Endothelial cell (in vitro differentiated cells): ENCODE data around the gene ROCK2. TPM values are rescaled to one million over a fixed set of nuclear protein-coding genes. Genes with fewer than 3 reads are reported as not detected.

Source experiments
- DNase-seq: peaks from one replicate; pipeline ENCODE4 v3.0.0; 2021; ENCODE audit warnings: low spot score
- H3K27ac Mint-ChIP-seq: one replicate; pipeline ENCODE4 v1.8.0; 2021; ENCODE audit warnings: mixed read lengths, inconsistent platforms; ENCODE audit not compliant: unreplicated experiment
- H3K27me3 Mint-ChIP-seq: one replicate; pipeline ENCODE4 v1.8.0; 2021; ENCODE audit warnings: mild to moderate bottlenecking, moderate library complexity, mixed read lengths, inconsistent platforms; ENCODE audit not compliant: unreplicated experiment
- H3K36me3 Mint-ChIP-seq: one replicate; pipeline ENCODE4 v1.8.0; 2021; ENCODE audit warnings: mild to moderate bottlenecking, low read depth, mixed read lengths, inconsistent platforms; ENCODE audit not compliant: unreplicated experiment
- H3K4me1 Mint-ChIP-seq: one replicate; pipeline ENCODE4 v1.8.0; 2021; ENCODE audit warnings: mild to moderate bottlenecking, mixed read lengths, inconsistent platforms; ENCODE audit not compliant: unreplicated experiment
- H3K4me3 Mint-ChIP-seq: one replicate; pipeline ENCODE4 v1.8.0; 2021; ENCODE audit warnings: mild to moderate bottlenecking, mixed read lengths, inconsistent platforms; ENCODE audit not compliant: unreplicated experiment
- H3K9me3 Mint-ChIP-seq: one replicate; pipeline ENCODE4 v1.8.0; 2021; ENCODE audit warnings: mixed read lengths, inconsistent platforms; ENCODE audit not compliant: unreplicated experiment
- CTCF ChIP-seq: fragments of 200-600 bp; sonication (generic); IDR thresholded peaks from one replicate; pipeline ENCODE4 v1.5.0; 2021; ENCODE audit warnings: antibody characterized with exemption; ENCODE audit not compliant: unreplicated experiment
- total RNA-seq: library from RNA; stranded (reverse); fragmentation: NEBNext Ultra II Directional; extraction: Animal tissue kit (Norgen Biotek cat#: 25700); gene quantifications from one replicate; pipeline ENCODE4 v1.2.1, GENCODE V29; 2021; ENCODE audit not compliant: unreplicated experiment

The ROCK2 gene
- total RNA-seq, 1 donor from 2014 or later: 52.8 TPM

- no peak overlapping the region for H3K4me3 Mint-ChIP-seq
Measured at GRCh38 chr2:11312770-11313471, 31.5 kb downstream of the ROCK2 start.

GRCh38 chr2:11311543-11311942 lies 32.9 kb downstream of the ROCK2 start:
- Mint-ChIP-seq H3K4me3 (no peak overlapping the region), H3K27me3 (peaks cover 3% of the 10 kb centered on the region), H3K36me3 (no peaks in the 10 kb centered on the region), H3K9me3 (no peaks in the 10 kb centered on the region), H3K4me1 (peaks cover 20% of the 10 kb centered on the region), H3K27ac (no peak overlapping the region)
- no peak for DNase-seq
- no peak for TF ChIP-seq CTCF

More at GRCh38 chr2:11312770-11313471, 31.5 kb downstream of the ROCK2 start:
- peaks cover 1% of the 10 kb centered on the region for H3K27me3 Mint-ChIP-seq
- H3K36me3 Mint-ChIP-seq: no peaks in the 10 kb centered on the region
- H3K27ac Mint-ChIP-seq: no peak overlapping the region
- H3K4me1 Mint-ChIP-seq: peaks cover 22% of the 10 kb centered on the region
- TF ChIP-seq CTCF: no peak
- no peaks in the 10 kb centered on the region for H3K9me3 Mint-ChIP-seq
- no peak for DNase-seq

GRCh38 chr2:11310212-11310611 lies 34.2 kb downstream of the ROCK2 start:
- Mint-ChIP-seq H3K9me3 (no peaks in the 10 kb centered on the region), H3K4me3 (no peak overlapping the region), H3K36me3 (no peaks in the 10 kb centered on the region), H3K4me1 (peaks cover 23% of the 10 kb centered on the region), H3K27me3 (peaks cover 3% of the 10 kb centered on the region), H3K27ac (no peak overlapping the region)
- DNase-seq: no peak
- TF ChIP-seq CTCF: no peak

- Mint-ChIP-seq H3K9me3 (no peaks in the 10 kb centered on the region), H3K4me3 (no peak overlapping the region), H3K4me1 (peaks cover 23% of the 10 kb centered on the region), H3K27me3 (peaks cover 3% of the 10 kb centered on the region), H3K36me3 (no peaks in the 10 kb centered on the region), H3K27ac (no peak overlapping the region)
- DNase-seq: no peak
- TF ChIP-seq CTCF: no peak
Measured at GRCh38 chr2:11309706-11310105, 34.7 kb downstream of the ROCK2 start.

GRCh38 chr2:11307764-11308415 lies 36.5 kb downstream of the ROCK2 start:
- Mint-ChIP-seq H3K4me3 (no peak overlapping the region), H3K9me3 (no peaks in the 10 kb centered on the region), H3K27me3 (peaks cover 2% of the 10 kb centered on the region), H3K27ac (no peak overlapping the region), H3K4me1 (peaks cover 20% of the 10 kb centered on the region), H3K36me3 (no peaks in the 10 kb centered on the region)
- no peak for DNase-seq
- no peak for TF ChIP-seq CTCF
